Measurements from ENCODE around the gene GALNT18. TPM values are rescaled to one million over a fixed set of nuclear protein-coding genes. Genes with fewer than 3 reads are reported as not detected.

The GALNT18 gene
- polyA plus RNA-seq, 1 donor (not counting 4 experiments of a cell fraction or from before 2014, with no cell fraction given) = 27.2 TPM

GRCh38 chr11:11525283-11525682 is 96.5 kb downstream of the GALNT18 start:
- H3K27me3 ChIP-seq (ENCODE audit: control insufficient read depth, extremely low read depth, insufficient read depth, low read length) = no peaks in the 10 kb centered on the region
- no peak overlapping the region for H3K4me2 ChIP-seq (ENCODE audit: control insufficient read depth, extremely low read depth, insufficient read depth, low read depth, low read length)
- H4K20me1 ChIP-seq (ENCODE audit: control insufficient read depth, extremely low read depth, insufficient read depth, low read length) = no peaks in the 10 kb centered on the region
- no peaks in the 10 kb centered on the region for H3K36me3 ChIP-seq (ENCODE audit: control insufficient read depth in 2 of 2, extremely low read depth in 1 of 2, insufficient read depth in 2 of 2, low read length in 2 of 2)
- FAIRE-seq = no peak
- H3K4me1 ChIP-seq (ENCODE audit: control insufficient read depth, extremely low read depth, insufficient read depth, low read length) = peaks cover 17% of the 10 kb centered on the region
- H3K9ac ChIP-seq (ENCODE audit: control insufficient read depth, extremely low read depth, insufficient read depth, low read length) = no peak overlapping the region
- H3K27ac ChIP-seq (ENCODE audit: control insufficient read depth, insufficient read depth, low read length) = no peak overlapping the region
- H3K9me1 ChIP-seq (ENCODE audit: control insufficient read depth, extremely low read depth, insufficient read depth, low read length) = no peaks in the 10 kb centered on the region
- peaks cover 21% of the 10 kb centered on the region for H3K79me2 ChIP-seq (ENCODE audit: control insufficient read depth, insufficient read depth, low read length)
- no peak overlapping the region for H2AFZ ChIP-seq (ENCODE audit: control insufficient read depth, low read length)
- H3K9me3 ChIP-seq (ENCODE audit: control insufficient read depth, low read depth, low read length) = no peaks in the 10 kb centered on the region
- DNase-seq (ENCODE audit: low read depth, low spot score) = no peak
- no peak overlapping the region for H3K4me3 ChIP-seq (ENCODE audit: control insufficient read depth in 2 of 3, extremely low read depth in 1 of 3, insufficient read depth in 2 of 3, low read depth in 1 of 3, low read length in 3 of 3)
- dilution Hi-C loops (cut with MboI; ENCODE audit: extremely low pct_ligation_motif_present, low sequenced_read_pairs) = no loop called here
- TF ChIP-seq CTCF (optimal IDR thresholded peaks at IDR 0.05 in 1 of 3, IDR thresholded peaks at IDR 0.05 in 1 of 3, conservative IDR thresholded peaks at IDR 0.05 in 1 of 3; ENCODE audit: extremely low read depth in 1 of 3, insufficient read depth in 2 of 3, low read length in 3 of 3) (no peak), EZH2 (IDR thresholded peaks at IDR 0.05; ENCODE audit: low read length) (no peak)

GRCh38 chr11:11524436-11525061 is 97.3 kb downstream of the GALNT18 start:
- no peak overlapping the region for H3K27ac ChIP-seq (ENCODE audit: control insufficient read depth, insufficient read depth, low read length)
- no peaks in the 10 kb centered on the region for H3K36me3 ChIP-seq (ENCODE audit: control insufficient read depth in 2 of 2, extremely low read depth in 1 of 2, insufficient read depth in 2 of 2, low read length in 2 of 2)
- no peak for FAIRE-seq
- H3K27me3 ChIP-seq (ENCODE audit: control insufficient read depth, extremely low read depth, insufficient read depth, low read length) = no peaks in the 10 kb centered on the region
- peaks cover 2% of the 10 kb centered on the region for H3K9me1 ChIP-seq (ENCODE audit: control insufficient read depth, extremely low read depth, insufficient read depth, low read length)
- DNase-seq (ENCODE audit: low read depth, low spot score) = no peak
- H3K9ac ChIP-seq (ENCODE audit: control insufficient read depth, extremely low read depth, insufficient read depth, low read length) = no peak overlapping the region
- H4K20me1 ChIP-seq (ENCODE audit: control insufficient read depth, extremely low read depth, insufficient read depth, low read length) = no peaks in the 10 kb centered on the region
- TF ChIP-seq EZH2 (IDR thresholded peaks at IDR 0.05; ENCODE audit: low read length) (no peak), CTCF (optimal IDR thresholded peaks at IDR 0.05 in 1 of 3, IDR thresholded peaks at IDR 0.05 in 1 of 3, conservative IDR thresholded peaks at IDR 0.05 in 1 of 3; ENCODE audit: extremely low read depth in 1 of 3, insufficient read depth in 2 of 3, low read length in 3 of 3) (no peak)
- dilution Hi-C loops (cut with MboI; ENCODE audit: extremely low pct_ligation_motif_present, low sequenced_read_pairs) = no loop called here
- H3K4me2 ChIP-seq (ENCODE audit: control insufficient read depth, extremely low read depth, insufficient read depth, low read depth, low read length) = no peak overlapping the region
- H2AFZ ChIP-seq (ENCODE audit: control insufficient read depth, low read length) = no peak overlapping the region
- H3K4me3 ChIP-seq (ENCODE audit: control insufficient read depth in 2 of 3, extremely low read depth in 1 of 3, insufficient read depth in 2 of 3, low read depth in 1 of 3, low read length in 3 of 3) = no peak overlapping the region
- no peaks in the 10 kb centered on the region for H3K9me3 ChIP-seq (ENCODE audit: control insufficient read depth, low read depth, low read length)
- peaks cover 20% of the 10 kb centered on the region for H3K4me1 ChIP-seq (ENCODE audit: control insufficient read depth, extremely low read depth, insufficient read depth, low read length)
- peaks cover 24% of the 10 kb centered on the region for H3K79me2 ChIP-seq (ENCODE audit: control insufficient read depth, insufficient read depth, low read length)

Measured in keratinocyte (primary cell).